ENCODE data around the gene BTNL9.
"Not testable (repeated sequence)": the region's sequence is repeated elsewhere in the genome, so short reads cannot be mapped to it uniquely, and the experiment has no call there.

Gene BTNL9

DNA sequence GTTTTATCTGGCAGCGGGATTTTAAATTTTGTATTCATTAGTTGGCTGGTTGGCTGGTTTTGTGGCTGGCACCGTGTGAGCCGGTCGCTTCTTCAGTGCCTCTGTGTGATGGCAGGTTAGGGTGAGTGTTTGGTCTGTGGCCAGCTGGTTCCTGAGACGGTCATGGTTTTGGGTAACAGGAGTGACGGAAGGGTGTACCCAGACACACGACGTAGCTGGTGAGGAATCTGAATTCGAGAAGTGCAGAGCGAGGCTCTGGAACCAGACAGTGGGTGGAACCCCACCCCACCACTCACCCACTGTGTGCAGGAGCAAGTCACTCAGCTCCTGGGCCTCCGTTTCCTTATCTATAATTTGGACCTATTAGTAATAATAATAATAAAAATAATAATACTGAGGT is 2.7 kb downstream of the BTNL9 start:
- no peak for DNase-seq (ENCODE audit: low read depth)

- DNase-seq (ENCODE audit: low read depth): no peak
These were observed 3.4 kb downstream of the BTNL9 start for GRCh38 chr5:181043285-181044092.

- no peak for DNase-seq (ENCODE audit: low read depth)
These were observed 4.1 kb downstream of the BTNL9 start for GRCh38 chr5:181044093-181044599.

- no peak for DNase-seq (ENCODE audit: low read depth)
These were observed 4.7 kb downstream of the BTNL9 start for GRCh38 chr5:181044662-181045305.

DNA sequence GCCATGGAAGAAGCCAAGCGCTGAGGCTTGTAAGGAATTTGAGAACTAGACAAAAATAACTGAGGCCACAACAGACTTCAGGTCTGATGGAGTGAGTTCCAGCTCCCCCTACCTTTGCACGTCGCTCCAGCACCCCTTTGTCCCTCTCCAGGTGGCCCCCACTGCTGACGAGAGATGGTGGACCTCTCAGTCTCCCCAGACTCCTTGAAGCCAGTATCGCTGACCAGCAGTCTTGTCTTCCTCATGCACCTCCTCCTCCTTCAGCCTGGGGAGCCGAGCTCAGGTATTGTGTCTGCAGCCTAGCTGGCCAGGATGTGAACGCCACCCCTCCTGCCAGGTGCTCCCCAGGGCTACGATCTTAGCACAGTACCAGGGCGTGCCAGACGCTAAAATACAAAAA is 5.2 kb downstream of the BTNL9 start:
- no peak for DNase-seq (ENCODE audit: low read depth)

GRCh38 chr5:181045857-181046256 is 5.8 kb downstream of the BTNL9 start:
- not testable (repeated sequence) for DNase-seq (ENCODE audit: low read depth)

- no peak for DNase-seq (ENCODE audit: low read depth)
These were observed 7.2 kb downstream of the BTNL9 start for GRCh38 chr5:181047288-181047687.

- DNase-seq (ENCODE audit: low read depth): no peak
These were observed 7.9 kb downstream of the BTNL9 start for GRCh38 chr5:181047921-181048320.

GRCh38 chr5:181050016-181050415 is 9.9 kb downstream of the BTNL9 start:
- DNase-seq (ENCODE audit: low read depth): no peak

- DNase-seq (ENCODE audit: low read depth): no peak
These were observed 12.0 kb downstream of the BTNL9 start for GRCh38 chr5:181051841-181052671.

DNA sequence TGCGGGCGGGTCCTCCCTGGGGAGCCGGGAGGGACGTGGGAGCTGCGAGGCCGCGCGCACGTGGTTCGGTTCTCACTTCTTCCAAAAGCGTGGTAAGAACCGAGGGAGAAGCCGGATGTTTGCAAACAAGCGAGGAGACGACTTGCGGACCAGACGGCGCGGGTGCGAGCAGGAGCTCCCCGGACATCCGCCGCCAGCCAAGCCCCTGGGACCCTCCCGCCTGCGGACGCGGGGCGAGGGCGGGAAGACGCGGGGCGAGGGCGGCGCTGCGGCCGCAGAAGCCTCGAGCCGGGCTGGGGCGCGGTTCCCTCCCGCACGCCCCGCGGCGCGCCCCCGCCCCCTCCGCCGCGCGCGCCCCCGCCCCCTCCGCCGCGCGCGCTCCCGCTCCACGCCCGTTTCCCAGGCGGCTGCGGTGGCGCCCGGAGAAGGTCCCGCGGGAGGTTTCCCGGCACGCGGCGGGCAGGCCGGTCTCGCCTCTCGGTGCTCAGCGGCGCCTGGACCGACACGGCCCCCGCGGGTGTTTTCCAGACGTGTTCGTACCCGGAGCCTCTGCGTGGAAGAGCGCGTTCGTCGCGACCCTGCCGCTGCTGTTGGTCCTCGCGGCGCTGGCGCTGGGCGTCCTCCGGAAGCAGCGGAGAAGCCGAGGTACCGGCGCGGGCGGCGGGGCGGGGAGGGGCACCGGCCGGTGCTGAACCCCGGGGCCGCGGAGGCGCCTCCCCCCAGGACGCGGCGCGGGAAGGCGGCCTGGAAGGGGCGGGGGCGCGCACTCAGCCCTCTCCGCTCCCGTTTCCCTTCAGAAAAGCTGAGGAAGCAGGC is 12.8 kb downstream of the BTNL9 start:
- DNase-seq (ENCODE audit: low read depth): no peak

DNA sequence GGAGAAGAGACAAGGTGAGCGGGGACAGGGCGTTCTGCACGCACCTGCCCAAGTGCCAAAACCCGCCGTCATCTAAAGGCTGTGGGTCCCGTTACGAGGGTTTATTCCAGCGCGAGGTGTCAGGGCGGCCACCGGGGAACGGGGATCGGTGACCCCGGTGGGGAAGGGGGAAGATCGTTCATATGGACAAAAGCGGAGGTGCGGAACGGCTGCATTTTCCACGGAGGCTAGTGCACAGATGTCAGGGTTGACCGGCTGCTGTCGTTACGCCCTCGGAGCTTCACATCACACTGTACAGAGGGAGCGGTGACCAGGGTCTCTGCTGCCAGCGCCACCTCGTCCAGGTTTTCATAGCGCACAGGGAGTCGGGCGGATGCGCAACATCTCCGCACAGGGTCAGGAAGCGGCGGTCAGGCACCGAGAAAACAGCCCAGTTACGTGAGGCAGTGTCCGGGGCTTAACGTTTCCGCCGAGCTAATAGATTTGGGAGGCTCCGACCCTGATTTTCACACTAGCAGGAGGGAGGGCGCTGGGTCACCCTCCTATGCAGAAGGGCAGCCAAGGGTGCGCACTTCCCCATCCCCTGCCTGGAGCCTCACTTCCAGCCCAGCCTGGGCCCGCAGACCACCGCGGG is 13.5 kb downstream of the BTNL9 start:
- DNase-seq (ENCODE audit: low read depth): no peak

DNA sequence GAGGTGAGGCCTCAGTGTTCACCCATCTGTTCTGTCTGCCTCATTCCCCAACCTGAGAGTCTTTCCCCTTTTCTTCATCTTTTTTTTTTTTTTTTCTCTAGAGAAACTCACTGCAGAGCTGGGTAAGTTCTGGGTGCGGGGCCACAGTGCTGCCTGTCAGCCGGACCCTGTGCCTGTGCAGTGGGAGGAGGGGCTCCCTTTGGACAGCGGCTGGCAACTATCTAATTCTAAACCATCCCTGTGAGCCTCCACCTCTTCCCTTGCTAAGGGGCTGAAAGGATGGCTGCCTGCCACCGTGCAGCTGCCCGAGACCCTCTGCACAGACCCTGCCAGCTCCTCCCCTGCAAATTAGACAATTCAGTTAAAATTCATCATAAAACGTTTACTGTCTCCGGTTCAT is 14.1 kb downstream of the BTNL9 start:
- DNase-seq (ENCODE audit: low read depth): no peak

- DNase-seq (ENCODE audit: low read depth): no peak
These were observed 14.9 kb downstream of the BTNL9 start for GRCh38 chr5:181054871-181055459.

GRCh38 chr5:181056431-181056830 is 16.4 kb downstream of the BTNL9 start:
- DNase-seq (ENCODE audit: low read depth): no peak

DNA sequence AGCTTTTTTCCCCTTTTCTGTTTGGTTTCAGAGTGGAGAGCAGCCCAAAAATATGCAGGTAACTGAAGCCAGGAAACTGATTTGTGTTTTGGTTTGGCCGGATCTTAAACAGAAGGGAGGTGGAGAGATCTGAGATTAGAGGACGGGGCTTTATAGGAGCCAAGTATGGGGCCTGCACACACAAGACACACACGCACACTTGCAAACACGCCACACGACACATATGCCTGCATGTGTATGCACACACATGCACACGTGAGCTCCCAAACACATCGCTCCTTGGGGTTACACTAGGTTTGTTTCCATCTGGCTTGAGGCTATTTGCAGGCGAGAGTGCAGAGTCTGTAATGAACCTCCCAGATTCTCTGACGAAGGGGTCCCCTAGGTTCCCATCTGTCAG is 18.3 kb downstream of the BTNL9 start:
- DNase-seq (ENCODE audit: low read depth): no peak

- DNase-seq (ENCODE audit: low read depth): no peak
These were observed 18.8 kb downstream of the BTNL9 start for GRCh38 chr5:181058786-181059296.

- no peak for DNase-seq (ENCODE audit: low read depth)
These were observed 19.5 kb downstream of the BTNL9 start for GRCh38 chr5:181059297-181060230.

- DNase-seq (ENCODE audit: low read depth): no peak
These were observed 20.1 kb downstream of the BTNL9 start for GRCh38 chr5:181060231-181060590.

GRCh38 chr5:181060924-181061323 is 20.9 kb downstream of the BTNL9 start:
- no peak for DNase-seq (ENCODE audit: low read depth)
